RWPE1 (cell line): Measurements from ENCODE around the gene TBCD.

Experiments used
- CTCF ChIA-PET: fragments of 350-600 bp; sonication (Branson Sonifier 250); formaldehyde crosslinking; extraction: SDS; loops from one replicate; lab custom pipeline; 2021; lab: Yijun Ruan, JAX
- POLR2A ChIA-PET: fragments of 400-600 bp; formaldehyde crosslinking; extraction: SDS; loops from one replicate; lab custom pipeline; 2020; ENCODE audit warnings: antibody characterized with exemption; ENCODE audit not compliant: low non-redundant PET; lab: Yijun Ruan, JAX
- DNase-seq: peaks from one replicate; pipeline ENCODE4 v3.0.0; 2012; ENCODE audit warnings: low spot score
- H3K27ac ChIP-seq: fragments of 450-650 bp; 2 replicates; pipeline ENCODE4 v1.5.1; 2017
- TF ChIP-seq, protein P1 (sequence below): fragments of 450-650 bp; conservative IDR thresholded peaks from 2 replicates; pipeline ENCODE4 v1.5.1; 2017; ENCODE audit warnings: low read depth, mild to moderate bottlenecking

The TBCD gene

GRCh38 chr17:82902972-82903874, 151.4 kb downstream of the TBCD start:
- H3K27ac ChIP-seq: no peak overlapping the region
- TF ChIP-seq, protein P1, sequence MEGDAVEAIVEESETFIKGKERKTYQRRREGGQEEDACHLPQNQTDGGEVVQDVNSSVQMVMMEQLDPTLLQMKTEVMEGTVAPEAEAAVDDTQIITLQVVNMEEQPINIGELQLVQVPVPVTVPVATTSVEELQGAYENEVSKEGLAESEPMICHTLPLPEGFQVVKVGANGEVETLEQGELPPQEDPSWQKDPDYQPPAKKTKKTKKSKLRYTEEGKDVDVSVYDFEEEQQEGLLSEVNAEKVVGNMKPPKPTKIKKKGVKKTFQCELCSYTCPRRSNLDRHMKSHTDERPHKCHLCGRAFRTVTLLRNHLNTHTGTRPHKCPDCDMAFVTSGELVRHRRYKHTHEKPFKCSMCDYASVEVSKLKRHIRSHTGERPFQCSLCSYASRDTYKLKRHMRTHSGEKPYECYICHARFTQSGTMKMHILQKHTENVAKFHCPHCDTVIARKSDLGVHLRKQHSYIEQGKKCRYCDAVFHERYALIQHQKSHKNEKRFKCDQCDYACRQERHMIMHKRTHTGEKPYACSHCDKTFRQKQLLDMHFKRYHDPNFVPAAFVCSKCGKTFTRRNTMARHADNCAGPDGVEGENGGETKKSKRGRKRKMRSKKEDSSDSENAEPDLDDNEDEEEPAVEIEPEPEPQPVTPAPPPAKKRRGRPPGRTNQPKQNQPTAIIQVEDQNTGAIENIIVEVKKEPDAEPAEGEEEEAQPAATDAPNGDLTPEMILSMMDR: no peak
- ChIA-PET CTCF (no interaction called here), POLR2A (no interaction called here)
- DNase-seq: no peak

GRCh38 chr17:82905130-82905529, 153.3 kb downstream of the TBCD start:
- TF ChIP-seq, protein P1: no peak
- ChIA-PET CTCF (interaction anchor here (1.0 kb wide), 1 partner anchor 9 kb away, joined by 3 read pairs; no protein-coding TSS in a partner anchor), POLR2A (no interaction called here)
- DNase-seq: no peak
- no peak overlapping the region for H3K27ac ChIP-seq

DNA sequence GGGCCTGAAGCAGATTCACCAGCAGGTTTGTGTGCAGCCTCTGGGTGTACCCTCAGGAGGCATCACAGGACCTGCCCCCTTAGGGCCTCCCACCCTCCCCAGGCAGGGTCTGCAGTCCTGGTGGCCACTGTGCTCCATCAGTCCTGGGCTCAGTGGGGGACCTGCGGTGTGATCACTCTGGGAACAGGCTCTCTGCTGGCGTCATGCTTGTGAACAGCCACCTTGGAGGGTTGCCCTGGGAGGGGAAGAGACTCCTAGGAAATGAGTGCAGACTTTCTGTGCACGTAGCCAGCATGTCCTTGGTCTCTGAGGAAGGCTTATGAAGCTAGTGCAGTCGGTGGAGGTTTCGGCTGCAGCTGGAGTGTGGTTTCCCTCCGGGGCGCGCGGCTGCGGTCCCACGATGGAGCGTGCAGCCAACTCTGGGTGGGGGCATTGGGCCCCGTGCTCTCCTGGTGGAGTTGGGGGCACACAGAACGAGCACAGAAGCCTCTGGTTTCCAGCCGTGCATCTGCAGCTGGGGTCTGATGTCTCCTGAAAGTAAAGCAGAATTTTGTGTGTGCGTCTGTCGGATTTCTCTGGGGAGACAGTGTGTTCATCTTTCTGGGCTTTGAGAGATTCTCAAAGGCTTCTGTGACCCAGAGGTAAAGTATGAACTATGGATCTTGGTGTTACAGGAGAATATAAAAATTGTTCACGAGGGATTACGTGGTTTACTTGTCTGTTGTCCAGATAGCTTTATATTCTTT, 156.1 kb downstream of the TBCD start:
- CTCF ChIA-PET: no interaction called here
- POLR2A ChIA-PET: no interaction called here
- peak overlapping the region; percentile 22 for H3K27ac ChIP-seq
- TF ChIP-seq, protein P1: no peak
- no peak for DNase-seq

GRCh38 chr17:82908543-82909160, 156.8 kb downstream of the TBCD start:
- H3K27ac ChIP-seq: no peak overlapping the region
- no peak for DNase-seq
- TF ChIP-seq, protein P1: no peak
- CTCF ChIA-PET: interaction anchor here (0.6 kb wide), 1 partner anchor 21 kb away, joined by 3 read pairs; no protein-coding TSS in a partner anchor
- POLR2A ChIA-PET: no interaction called here

- ChIA-PET CTCF (interaction anchor here (0.6 kb wide), 1 partner anchor 22 kb away, joined by 3 read pairs; no protein-coding TSS in a partner anchor), POLR2A (no interaction called here)
- H3K27ac ChIP-seq: peak overlapping the region; percentile 9; the same call in 1 of the 2 replicates
- TF ChIP-seq, protein P1: no peak
- no peak for DNase-seq
These were observed 157.5 kb downstream of the TBCD start for GRCh38 chr17:82909322-82909904.

GRCh38 chr17:82910041-82910481, 158.2 kb downstream of the TBCD start:
- ChIA-PET POLR2A (no interaction called here), CTCF (interaction anchor here (0.7 kb wide), 1 partner anchor 128 kb away, joined by 3 read pairs; no protein-coding TSS in a partner anchor)
- H3K27ac ChIP-seq: peak overlapping the region; percentile 9; the same call in 1 of the 2 replicates
- no peak for DNase-seq
- TF ChIP-seq, protein P1: no peak
